G401 (cell line): ENCODE data around the gene CD69. TPM values are rescaled to one million over a fixed set of nuclear protein-coding genes. Genes with fewer than 3 reads are reported as not detected.

Source experiments
- DNase-seq: peaks from one replicate; pipeline ENCODE4 v3.0.0-alpha.2; 2015; ENCODE audit warnings: low spot score
- in situ Hi-C: cut with HindIII; loops from 2 replicates; pipeline ENCODE4 v1.10.0; 2016; ENCODE audit warnings: low sequenced_read_pairs, mixed read lengths
- total RNA-seq: library from RNA; depleted of rRNA; stranded (reverse); fragments of >200 nt; shearing (Covaris generic); gene quantifications from 2 replicates; pipeline ENCODE4 v1.2.3, GENCODE V29; 2014; rRNA removed

Gene CD69
- not detected in 2 replicates for total RNA-seq

DNA sequence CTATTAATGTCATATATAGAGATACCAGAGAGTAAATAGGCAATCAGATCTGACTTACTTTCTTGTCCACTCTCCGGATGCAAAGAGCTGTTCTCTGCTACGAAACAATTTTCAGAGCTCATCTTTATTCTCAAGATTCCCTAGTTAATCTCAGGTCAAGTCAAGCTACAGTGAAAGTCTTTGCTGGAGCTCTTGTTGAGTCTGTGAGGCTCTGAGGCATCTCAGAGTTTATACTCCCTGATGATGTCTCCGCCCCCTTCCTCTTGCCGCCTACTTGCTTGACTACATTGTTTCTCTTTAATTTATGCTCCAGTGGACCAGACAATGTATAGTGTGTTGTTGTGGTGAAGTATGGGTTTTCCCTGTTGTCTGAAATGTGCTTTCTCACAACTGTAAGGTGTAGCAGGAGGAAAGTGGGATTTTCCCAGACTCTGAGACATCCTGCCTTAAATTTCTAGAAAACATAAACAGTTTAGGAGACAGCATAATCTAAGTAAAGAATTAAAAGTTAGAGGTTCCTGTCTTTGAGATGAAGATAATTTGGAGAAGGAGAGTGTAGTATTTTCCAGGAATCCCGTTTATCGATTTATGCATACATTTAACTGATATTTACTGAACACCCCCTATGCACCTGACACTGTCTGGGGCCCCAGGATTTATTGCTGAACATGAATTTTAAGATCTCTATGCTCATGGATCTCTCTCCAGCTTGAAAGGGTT is at the start of gene CD69:
CD69 (minus strand) TSS at position 203 of the 720 bp plus-strand sequence; CDS start at position 122, 81 bp downstream.
- no peak for DNase-seq
- in situ Hi-C loops: no loop called here

DNA sequence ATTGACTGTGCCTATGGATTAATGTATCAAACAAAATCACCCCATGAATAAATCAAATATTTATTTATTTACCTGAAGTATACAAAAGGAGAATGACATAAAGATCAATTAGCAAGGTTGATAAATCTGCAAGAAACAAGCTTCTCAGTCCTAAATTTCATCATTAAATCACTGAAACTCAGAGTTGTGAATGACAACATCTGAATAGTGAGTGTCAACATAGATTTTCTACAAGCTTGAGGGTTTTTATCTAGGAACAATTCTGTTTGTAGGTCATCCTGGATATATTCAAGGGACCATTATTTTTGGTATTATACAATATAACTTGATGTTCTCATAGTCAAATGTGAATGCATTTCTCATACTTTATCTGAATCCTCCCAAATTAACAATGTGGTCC is 49.2 kb upstream of the CD69 start:
- in situ Hi-C loops: no loop called here
- DNase-seq: no peak

DNA sequence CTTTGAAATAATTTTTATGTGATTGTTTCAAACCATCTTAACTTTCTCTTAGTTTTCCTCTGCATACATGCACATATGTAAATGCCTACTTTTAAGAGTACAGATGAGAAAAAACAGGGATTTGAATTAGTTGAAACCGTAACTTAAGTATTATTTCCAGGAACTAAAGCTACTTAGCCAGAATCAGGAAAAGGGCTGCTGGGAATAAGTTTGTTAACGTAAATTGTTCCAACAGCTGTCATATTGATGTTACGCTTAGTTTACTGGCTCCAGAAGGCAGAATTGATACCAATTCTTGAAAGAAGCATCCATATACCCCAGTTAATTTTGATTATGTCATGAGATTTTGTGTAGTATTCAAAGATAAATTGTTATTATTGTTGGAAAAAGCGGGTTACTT is 48.6 kb upstream of the CD69 start:
- in situ Hi-C loops: no loop called here
- DNase-seq: no peak

DNA sequence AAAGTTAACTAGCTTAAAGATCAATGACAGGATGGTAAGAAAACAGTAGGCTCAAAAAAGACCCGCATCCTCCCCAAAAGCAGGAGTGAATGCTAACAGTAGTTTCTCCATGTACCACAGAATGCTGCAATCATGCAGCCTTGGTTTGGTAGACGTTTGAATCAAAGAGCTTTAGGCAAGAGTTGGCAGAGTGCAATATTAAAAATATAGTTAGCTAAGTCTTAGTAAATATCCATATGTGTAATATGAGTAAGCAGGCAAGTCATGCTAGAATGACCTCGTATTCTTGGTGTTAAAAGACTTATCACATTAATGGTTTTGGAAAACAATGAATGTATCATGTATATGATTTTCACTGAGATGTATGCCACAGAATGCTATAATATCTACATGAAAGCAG is 47.8 kb upstream of the CD69 start:
- in situ Hi-C loops: no loop called here
- DNase-seq: no peak

DNA sequence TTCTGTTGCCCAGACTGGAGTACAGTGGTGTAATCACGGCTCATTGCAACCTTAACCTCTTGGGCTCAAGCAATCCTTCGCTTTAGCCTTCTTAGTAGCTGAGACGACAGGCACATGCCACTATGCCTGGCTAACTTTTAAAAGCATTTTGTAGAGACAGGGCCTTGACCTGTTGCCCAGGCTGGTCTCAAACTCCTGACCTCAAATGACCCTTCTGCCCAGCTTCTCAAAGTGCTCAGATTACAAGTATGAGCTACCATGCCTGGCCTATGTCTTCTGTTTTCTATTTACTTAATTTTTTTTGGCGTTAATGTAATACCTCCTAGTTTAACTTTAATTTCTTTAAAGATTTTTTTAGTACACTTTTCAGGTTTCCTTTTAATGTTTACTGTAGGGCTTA is 46.0 kb upstream of the CD69 start:
- DNase-seq: no peak
- in situ Hi-C loops: no loop called here

DNA sequence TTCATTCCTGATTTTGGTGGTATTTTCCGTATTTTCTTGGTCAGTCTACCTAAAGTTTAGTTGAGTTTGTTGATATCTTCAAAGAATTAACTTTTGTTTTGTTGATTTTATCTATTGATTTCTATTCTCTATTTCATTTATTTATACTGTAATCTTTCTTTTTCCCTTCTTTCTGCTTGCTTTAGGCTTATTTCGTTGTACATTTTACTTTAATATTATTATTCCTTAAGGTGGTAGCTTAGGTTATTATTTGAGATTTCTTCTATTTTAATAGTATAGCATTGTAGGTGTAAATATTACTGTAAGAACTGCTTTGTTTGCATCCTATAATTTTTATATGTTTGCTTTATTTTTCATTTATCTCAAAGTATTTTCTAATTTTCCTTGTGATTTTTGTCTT is 45.2 kb upstream of the CD69 start:
- no peak for DNase-seq
- in situ Hi-C loops: no loop called here

DNA sequence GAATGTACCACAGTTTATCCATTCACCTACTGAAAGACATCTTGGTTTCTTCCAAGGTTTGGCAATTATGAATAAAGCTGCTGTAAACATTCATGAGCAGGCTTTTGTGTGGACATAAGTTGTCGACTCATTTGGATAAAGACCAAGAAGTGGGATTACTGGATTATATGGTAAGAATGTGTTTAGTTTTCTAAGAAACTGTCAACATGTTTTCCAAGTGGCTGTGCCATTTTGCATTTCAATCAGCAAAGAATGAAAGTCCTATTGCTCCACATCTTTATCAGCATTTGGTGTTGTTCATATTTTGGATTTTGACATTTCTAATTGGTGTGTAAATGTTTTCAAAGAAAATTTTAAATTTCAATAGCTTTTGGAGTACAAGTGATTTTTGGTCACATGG is 39.3 kb upstream of the CD69 start:
- in situ Hi-C loops: no loop called here
- no peak for DNase-seq

DNA sequence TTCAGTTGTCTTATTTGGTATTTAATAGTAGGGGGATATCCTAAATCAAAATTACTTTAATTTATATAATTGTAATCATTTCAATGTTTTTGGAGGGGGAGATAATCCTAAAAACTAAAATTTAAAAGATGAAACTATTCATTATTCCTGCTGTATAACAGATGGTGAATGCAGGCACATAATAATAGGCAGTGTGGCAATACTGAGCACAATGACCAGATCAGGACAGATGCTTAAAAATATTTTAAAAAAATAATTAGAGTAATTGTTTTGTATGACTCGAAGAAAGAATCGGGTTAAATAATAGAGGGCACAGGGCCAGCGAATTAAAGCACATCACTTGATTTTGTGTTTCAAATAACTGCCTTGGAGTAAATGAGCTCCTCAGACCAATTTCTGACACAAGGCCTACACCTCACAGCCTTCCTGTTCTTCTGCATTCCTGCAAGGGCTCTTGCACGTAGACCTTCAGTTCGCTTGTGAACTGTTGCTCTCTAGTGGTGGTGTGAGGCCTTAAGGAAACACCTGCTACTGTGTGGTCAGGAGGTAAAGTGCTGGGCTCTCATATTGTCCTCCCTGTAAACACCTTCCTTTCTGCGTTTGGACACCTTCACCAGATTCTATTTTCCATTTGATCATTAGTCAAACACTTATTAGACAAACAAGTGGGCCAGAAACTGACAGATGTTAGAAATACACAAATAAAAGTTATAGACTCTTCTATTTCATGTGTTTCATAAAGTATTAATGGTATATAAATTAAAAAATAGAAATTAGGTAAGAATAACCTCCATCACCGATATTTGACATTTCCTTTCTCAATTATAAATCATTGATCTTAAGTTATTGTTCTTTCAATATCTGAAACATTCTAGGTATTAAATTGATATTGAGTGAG is 37.3 kb upstream of the CD69 start:
- peak; percentile 8 for DNase-seq
- in situ Hi-C loops: no loop called here

DNA sequence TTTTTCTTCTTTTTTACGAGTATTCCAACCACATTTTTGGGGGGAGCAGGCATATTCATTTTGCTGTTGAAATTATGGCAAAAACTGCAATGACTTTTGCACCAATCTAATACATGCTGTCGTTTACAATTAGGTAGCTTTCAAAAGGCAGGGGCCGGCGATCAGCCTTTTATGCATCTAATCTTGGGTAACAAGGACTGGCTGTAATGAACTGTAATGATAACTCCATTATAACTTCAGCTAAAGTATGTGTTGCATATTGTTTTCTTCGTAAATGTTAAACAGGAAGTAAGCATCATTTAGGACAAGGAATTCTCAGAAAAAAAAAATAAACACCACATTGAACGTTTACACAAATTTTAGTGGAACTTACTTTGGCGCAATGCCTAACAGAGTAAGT is 36.3 kb upstream of the CD69 start:
- in situ Hi-C loops: no loop called here
- DNase-seq: no peak

DNA sequence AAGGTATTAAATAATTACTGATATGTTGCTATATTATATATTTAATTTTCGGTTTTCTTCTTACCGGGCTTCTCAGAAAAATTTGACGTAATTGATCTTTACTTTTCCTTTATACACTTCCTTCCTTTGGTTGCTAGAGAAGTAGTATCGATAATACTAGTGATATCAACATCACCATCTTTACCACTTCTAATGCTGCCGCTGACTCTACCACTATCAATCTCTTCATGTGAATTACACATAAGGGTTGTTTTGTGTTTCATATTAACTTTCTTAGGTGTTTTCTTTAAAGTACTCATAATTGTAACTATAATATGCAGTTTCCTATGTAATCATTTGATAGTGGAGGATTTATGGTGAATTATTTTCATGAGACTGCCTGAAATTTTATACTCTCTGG is 35.6 kb upstream of the CD69 start:
- in situ Hi-C loops: no loop called here
- no peak for DNase-seq

DNA sequence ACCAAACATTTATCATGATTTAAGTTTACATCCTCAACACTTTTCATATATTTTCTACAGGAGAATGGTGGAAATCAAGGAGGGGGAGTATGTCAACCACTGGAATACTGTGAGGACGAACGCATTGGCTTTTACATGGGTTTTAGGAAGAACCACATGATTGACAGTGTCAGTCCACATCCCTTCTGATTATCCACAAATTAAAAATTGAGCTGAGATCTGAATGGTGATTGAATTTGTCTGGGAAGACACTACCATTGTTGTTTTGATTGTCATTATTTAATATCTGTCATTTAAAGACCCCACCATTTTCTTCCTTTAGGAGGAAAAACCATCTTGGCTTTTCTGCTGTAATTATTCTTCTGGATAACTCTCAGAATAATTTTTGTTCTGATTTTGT is 35.2 kb upstream of the CD69 start:
- in situ Hi-C loops: no loop called here
- DNase-seq: no peak

DNA sequence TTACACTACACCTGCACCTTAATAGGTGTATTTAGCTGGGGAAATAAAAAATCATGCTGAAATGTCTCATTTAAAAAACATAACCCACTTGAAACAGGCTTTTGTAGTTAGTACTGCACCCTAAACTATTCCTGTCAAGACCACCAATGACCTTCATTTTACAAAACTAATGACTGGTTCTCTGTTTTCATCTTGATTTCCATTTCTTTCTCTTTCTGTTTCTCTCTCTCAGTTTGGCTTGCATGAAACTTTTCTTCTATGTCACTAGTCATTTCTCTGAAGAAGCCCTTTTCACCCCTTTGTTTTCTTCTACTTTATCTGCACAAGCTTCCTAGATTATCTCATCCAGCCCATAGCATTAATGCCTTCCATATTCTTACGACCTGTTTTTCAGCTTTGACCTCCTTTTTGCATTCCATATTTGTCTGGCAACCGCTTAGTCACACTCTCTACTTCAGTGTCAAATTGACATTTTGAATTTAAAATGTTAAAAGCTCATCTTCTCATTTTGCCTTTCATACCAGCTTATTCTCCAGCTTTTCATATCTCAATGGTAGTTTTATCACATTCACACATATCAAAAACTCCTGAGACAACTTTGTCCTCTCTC is 33.9 kb upstream of the CD69 start:
- DNase-seq: no peak
- in situ Hi-C loops: no loop called here

DNA sequence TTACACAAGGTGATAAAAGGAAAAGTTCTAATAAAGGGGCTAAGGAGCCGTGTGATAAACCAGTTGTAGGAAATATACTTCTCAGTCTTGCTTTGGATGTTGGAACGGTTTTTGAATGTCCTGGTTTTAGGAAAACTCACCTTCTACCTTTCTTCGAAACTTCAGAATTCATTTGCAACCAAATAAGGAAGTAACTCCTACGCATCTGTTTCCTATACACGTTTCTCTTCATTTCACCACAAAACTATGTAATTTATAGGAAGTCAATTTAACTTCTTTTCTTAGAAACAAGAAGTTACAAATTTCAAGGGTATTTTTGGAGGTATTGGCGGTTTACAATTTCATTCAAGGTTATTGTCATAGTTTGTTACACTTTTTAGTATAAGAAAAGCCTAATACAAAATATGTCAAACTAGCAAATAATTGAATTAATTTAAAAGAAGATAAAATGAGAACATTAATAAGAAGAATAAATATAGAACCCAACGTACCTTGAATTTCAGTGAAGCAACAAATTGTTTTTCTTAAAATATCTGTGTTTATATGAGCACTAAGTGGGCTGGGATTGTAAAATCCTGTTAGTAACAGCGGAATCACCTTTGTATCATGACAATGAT is 33.2 kb upstream of the CD69 start:
- no peak for DNase-seq
- in situ Hi-C loops: no loop called here

DNA sequence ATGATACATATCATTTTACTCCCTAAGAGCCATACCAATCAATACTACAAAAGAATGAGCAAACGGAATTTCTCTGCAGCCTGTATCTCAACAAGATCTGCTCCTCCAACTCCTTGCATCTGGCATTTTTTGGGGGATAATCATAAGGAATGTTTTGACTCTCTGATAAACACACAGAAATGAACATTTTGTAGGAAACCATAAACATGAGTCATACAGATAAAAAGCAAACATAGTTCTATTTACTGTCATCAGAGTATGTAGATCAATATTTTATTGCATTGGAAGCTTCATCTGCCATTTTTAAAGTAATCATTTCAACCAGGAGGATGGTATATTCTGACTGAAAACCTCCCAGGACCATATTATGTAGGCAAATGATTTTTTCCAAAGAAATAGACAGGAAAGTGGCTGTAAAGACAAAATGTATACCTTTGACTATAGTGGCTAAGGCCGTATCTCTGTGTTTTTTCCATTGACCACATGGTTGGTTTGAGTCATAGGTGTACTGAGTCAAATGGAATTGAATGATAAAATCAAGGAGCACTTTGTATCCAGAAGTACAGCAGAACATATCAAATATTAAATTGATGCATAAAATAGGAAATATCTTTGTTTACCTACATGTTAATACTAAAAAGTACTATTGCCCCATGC is 32.4 kb upstream of the CD69 start:
- DNase-seq: no peak
- in situ Hi-C loops: no loop called here

DNA sequence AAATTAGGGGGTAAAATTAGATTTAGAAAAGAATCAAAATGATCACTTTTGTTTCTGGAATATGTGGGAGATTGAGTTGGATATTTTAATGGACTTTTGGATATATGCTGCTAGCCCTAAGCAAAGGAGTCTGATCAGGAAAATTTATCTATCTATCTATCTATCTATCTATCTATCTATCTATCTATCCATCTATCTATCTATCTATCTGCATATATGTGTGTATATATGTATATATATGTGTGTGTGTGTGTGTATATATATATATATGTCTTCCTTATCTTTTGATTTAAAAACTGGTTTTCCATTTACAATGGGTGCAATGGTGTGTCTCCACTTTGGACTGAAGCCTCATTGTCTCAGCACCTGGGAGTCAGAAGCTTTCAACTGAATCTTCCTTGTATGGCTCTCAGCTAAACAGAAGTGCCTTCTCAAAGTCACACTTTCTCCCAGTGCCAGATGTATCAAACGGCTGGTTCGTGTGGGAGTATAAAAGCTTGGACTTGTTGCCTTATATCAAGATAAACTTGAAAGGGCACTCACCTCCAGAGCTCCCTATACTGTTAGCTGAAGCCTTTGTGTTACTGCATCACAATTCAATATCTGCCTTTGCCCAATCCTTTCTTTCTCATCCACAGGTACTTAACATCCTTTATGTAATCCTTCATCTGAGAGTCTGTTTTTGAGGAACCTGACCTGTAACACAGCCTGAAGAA is 31.6 kb upstream of the CD69 start:
- in situ Hi-C loops: no loop called here
- DNase-seq: no peak

DNA sequence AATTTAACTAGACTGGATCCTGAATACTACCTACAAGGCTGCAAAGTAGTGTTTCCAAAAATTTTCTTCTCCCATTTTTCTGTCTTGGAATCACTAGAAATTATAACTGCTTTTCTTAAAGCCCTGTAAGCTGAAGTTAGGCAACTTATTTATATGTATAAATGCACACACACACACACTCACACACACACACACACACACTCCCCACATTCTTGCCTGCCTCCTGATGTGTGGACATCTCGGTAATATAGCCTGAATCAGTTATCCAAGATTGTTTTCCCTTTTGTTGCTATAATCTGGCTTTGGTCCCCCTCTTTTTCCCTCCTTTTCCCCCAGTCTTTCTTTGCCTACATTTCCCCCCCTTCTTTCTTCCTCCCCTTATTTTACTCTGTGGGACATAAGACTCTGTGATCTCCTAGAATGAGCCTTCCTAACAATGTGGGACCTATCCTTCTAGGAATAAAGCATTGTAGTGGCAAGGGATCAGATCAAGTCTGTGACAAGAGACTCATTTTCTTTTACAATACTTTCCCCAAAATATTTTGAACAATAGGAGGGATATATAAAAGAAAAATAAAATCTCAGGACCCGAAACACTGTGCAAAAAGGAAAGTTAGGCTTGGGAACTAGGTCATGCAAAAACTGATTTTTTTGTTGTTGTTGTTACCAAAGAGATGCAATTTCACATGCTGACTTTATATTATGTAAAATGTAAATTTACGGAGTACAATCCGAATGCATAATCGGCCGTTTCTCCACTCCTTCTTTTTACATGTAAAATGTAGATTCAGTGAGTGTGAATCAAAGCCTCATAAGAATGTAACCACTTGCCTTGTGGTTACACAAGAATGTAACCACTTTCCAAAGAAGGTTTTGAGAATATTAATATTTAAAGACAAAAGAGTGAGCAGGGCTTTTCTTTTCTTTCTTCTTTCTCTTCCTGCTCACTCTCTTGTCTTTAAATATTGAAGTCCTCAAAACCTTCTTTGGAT is 26.3 kb upstream of the CD69 start:
- in situ Hi-C loops: no loop called here
- no peak for DNase-seq

DNA sequence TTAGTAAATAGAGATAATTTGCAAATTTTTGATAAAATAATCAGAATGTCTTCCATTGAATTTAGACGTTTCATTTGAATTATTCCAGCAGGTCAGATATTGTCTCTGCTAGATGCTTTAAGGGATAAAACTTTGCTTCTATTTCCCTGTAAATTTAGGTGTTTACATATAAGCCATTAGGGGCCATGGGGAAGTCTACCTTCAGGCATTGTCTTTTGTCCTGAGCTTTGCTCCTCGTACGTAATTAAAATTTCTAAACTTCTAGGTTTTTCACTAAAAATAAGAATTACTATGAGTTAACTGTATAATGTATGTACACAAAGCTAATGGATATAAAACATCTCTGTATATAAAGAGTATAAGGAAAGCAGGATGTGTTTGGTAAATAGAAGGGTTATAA is 24.1 kb upstream of the CD69 start:
- in situ Hi-C loops: no loop called here
- DNase-seq: no peak

DNA sequence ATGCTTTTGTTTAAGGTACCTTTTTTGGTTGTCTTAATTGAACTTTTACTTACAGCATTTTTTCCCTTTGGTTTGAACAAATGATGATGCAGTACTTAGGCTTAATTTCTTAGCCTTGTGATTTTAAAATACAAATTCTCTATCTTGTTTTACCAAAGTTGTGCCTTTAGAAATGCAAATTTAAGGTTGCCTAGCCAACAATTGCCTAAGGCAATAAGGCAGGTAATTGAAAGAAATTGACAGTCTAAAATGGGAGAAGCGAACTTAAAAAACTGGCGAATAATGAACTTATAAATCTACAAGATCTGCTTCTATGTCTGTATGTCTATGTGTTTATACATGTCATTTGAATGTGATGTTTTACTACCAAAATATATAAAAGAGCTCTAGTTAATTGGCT is 23.6 kb upstream of the CD69 start:
- no peak for DNase-seq
- in situ Hi-C loops: no loop called here
